ENCODE data around the gene CASTOR1. TPM values are rescaled to one million over a fixed set of nuclear protein-coding genes. Genes with fewer than 3 reads are reported as not detected.

Gene CASTOR1
- total RNA-seq, 1 donor from 2014 or later, result 55.9 TPM

- no peak overlapping the region for H3K27ac ChIP-seq
- intact Hi-C loops (cut with DNase I), result no loop called here
- H3K4me3 ChIP-seq, result no peak overlapping the region
- H3K36me3 ChIP-seq, result no peaks in the 10 kb centered on the region
- H3K9me3 ChIP-seq, result no peaks in the 10 kb centered on the region
- no peak for TF ChIP-seq CTCF (IDR thresholded peaks at IDR 0.05)
- peaks cover 3% of the 10 kb centered on the region for H3K27me3 ChIP-seq
- no peak for DNase-seq (ENCODE audit: low spot score in 2 of 2)
- H3K4me1 ChIP-seq, result peaks cover 0 to 7% of the 10 kb centered on the region in 2 donors
These were observed 41.7 kb downstream of the CASTOR1 start for GRCh38 chr22:30247561-30247960.

GRCh38 chr22:30246814-30247376 lies 42.4 kb downstream of the CASTOR1 start:
- peak overlapping the region; percentile 58 to 71 for H3K4me3 ChIP-seq
- no peaks in the 10 kb centered on the region for H3K9me3 ChIP-seq
- intact Hi-C loops (cut with DNase I), result no loop called here
- no peak for TF ChIP-seq CTCF (IDR thresholded peaks at IDR 0.05)
- H3K4me1 ChIP-seq, result peaks cover 0 to 7% of the 10 kb centered on the region in 2 donors
- no peaks in the 10 kb centered on the region for H3K36me3 ChIP-seq
- DNase-seq (ENCODE audit: low spot score in 2 of 2), result no peak
- peaks cover 3% of the 10 kb centered on the region for H3K27me3 ChIP-seq
- H3K27ac ChIP-seq, result no peak overlapping the region

- Histone ChIP-seq H3K9me3 (no peaks in the 10 kb centered on the region), H3K27me3 (peaks cover 3% of the 10 kb centered on the region), H3K4me3 (peak within 1 kb of the TSS; percentile 58 to 71), H3K4me1 (peaks cover 0 to 7% of the 10 kb centered on the region in 2 donors), H3K36me3 (no peaks in the 10 kb centered on the region), H3K27ac (no peak within 1 kb of the TSS)
- no peak for TF ChIP-seq CTCF (IDR thresholded peaks at IDR 0.05)
- intact Hi-C loops (cut with DNase I), result no loop called here
- DNase-seq (ENCODE audit: low spot score in 2 of 2), result no peak
These were observed 43.1 kb downstream of the CASTOR1 start, which contains the start of gene LIF for GRCh38 chr22:30245985-30246813. LIF (minus strand) TSS chr22:30246759; CDS start chr22:30246695, 64 bp downstream.

GRCh38 chr22:30245181-30245984 lies 43.9 kb downstream of the CASTOR1 start:
- Histone ChIP-seq H3K4me3 (peak overlapping the region; percentile 58 to 71), H3K27me3 (peaks cover 3% of the 10 kb centered on the region), H3K4me1 (peaks cover 0 to 5% of the 10 kb centered on the region in 2 donors), H3K27ac (no peak overlapping the region), H3K9me3 (no peaks in the 10 kb centered on the region), H3K36me3 (no peaks in the 10 kb centered on the region)
- no peak for DNase-seq (ENCODE audit: low spot score in 2 of 2)
- TF ChIP-seq CTCF (IDR thresholded peaks at IDR 0.05), result no peak
- intact Hi-C loops (cut with DNase I), result no loop called here

- intact Hi-C loops (cut with DNase I), result no loop called here
- Histone ChIP-seq H3K4me3 (no peak overlapping the region), H3K27ac (no peak overlapping the region), H3K9me3 (no peaks in the 10 kb centered on the region), H3K27me3 (peaks cover 3% of the 10 kb centered on the region), H3K4me1 (peaks cover 0 to 5% of the 10 kb centered on the region in 2 donors), H3K36me3 (no peaks in the 10 kb centered on the region)
- TF ChIP-seq CTCF (IDR thresholded peaks at IDR 0.05), result no peak
- DNase-seq (ENCODE audit: low spot score in 2 of 2), result no peak
These were observed 44.7 kb downstream of the CASTOR1 start for GRCh38 chr22:30244641-30245040.
